HG02610 (cell line): ENCODE data around the gene TRMT6.
A peak's percentile ranks its signal among the peaks of the same experiment; 100 is the strongest.

Experiments
- ATAC-seq: cut with Tn5 transposase; IDR thresholded peaks from one replicate; pipeline ENCODE4 v1.9.1; 2021; ENCODE audit warnings: mild to moderate bottlenecking, moderate library complexity; ENCODE audit not compliant: unreplicated experiment

TRMT6 gene

GRCh38 chr20:5950271-5951031 lies at the start of gene TRMT6, which contains the start of gene MCM8:
Gene TRMT6, minus strand, starts transcription at chr20:5950533. Its CDS starts 128 bp downstream, at chr20:5950405.
Gene MCM8, plus strand, starts transcription at chr20:5950652. Its CDS starts 1,364 bp downstream, at chr20:5952016.
- ATAC-seq: peak; percentile 95

GRCh38 chr20:5999783-6000182 lies 49.5 kb upstream of the TRMT6 start:
- ATAC-seq: no peak

- peak; percentile 89 for ATAC-seq
Observed at GRCh38 chr20:5996765-5997164, 46.4 kb upstream of the TRMT6 start.

- ATAC-seq: no peak
Observed at GRCh38 chr20:5991623-5992441, 41.5 kb upstream of the TRMT6 start.

GRCh38 chr20:5990946-5991345 lies 40.6 kb upstream of the TRMT6 start:
- ATAC-seq: no peak

- no peak for ATAC-seq
Observed at GRCh38 chr20:5989539-5989938, 39.2 kb upstream of the TRMT6 start.

GRCh38 chr20:5987383-5987782 lies 37.0 kb upstream of the TRMT6 start:
- no peak for ATAC-seq

- no peak for ATAC-seq
Observed at GRCh38 chr20:5980720-5981538, 30.6 kb upstream of the TRMT6 start.

- no peak for ATAC-seq
Observed at GRCh38 chr20:5979801-5980200, 29.5 kb upstream of the TRMT6 start.

- no peak for ATAC-seq
Observed at GRCh38 chr20:5977975-5978374, 27.6 kb upstream of the TRMT6 start.

GRCh38 chr20:5977223-5977622 lies 26.9 kb upstream of the TRMT6 start:
- ATAC-seq: no peak

- ATAC-seq: no peak
Observed at GRCh38 chr20:5975778-5976177, 25.4 kb upstream of the TRMT6 start.

- ATAC-seq: no peak
Observed at GRCh38 chr20:5974531-5974930, 24.2 kb upstream of the TRMT6 start.

GRCh38 chr20:5973971-5974370 lies 23.6 kb upstream of the TRMT6 start:
- ATAC-seq: no peak

- no peak for ATAC-seq
Observed at GRCh38 chr20:5973172-5973571, 22.8 kb upstream of the TRMT6 start.

- no peak for ATAC-seq
Observed at GRCh38 chr20:5971203-5971602, 20.9 kb upstream of the TRMT6 start.

- no peak for ATAC-seq
Observed at GRCh38 chr20:5970381-5970780, 20.0 kb upstream of the TRMT6 start.

- no peak for ATAC-seq
Observed at GRCh38 chr20:5969940-5970339, 19.6 kb upstream of the TRMT6 start.

GRCh38 chr20:5969348-5969935 lies 19.1 kb upstream of the TRMT6 start:
- no peak for ATAC-seq

- ATAC-seq: no peak
Observed at GRCh38 chr20:5968462-5968861, 18.1 kb upstream of the TRMT6 start.

GRCh38 chr20:5967469-5967868 lies 17.1 kb upstream of the TRMT6 start:
- ATAC-seq: no peak
